Measurements from ENCODE around the gene TRIM63. TPM values are rescaled to one million over a fixed set of nuclear protein-coding genes. Genes with fewer than 3 reads are reported as not detected.
A peak's percentile ranks its signal among the peaks of the same experiment; 100 is the strongest.

Gene TRIM63
- total and polyA plus RNA-seq, 9 of the 15 experiments (the other 6 are each of a cell fraction or from before 2014, with no cell fraction given), result 0.08 to 0.57 (median 0.36) TPM

GRCh38 chr1:26070296-26070962 is 3.0 kb upstream of the TRIM63 start (continued):
- TF ChIP-seq RBFOX2 (IDR thresholded peaks at IDR 0.05; ENCODE audit: low read depth, low read length) (peak; percentile 60), WHSC1 (IDR thresholded peaks at IDR 0.05; ENCODE audit: low read length) (no peak), ZNF592 (IDR thresholded peaks at IDR 0.05) (peak; percentile 97), MED1 (CRISPR knock-in tag; IDR thresholded peaks at IDR 0.05; ENCODE audit: borderline replicate concordance) (no peak), IRF2 (CRISPR knock-in tag; IDR thresholded peaks at IDR 0.05) (no peak), POLR2AphosphoS2 (IDR thresholded peaks at IDR 0.05; ENCODE audit: low read length) (no peak), ZFPM2 (CRISPR knock-in tag; IDR thresholded peaks at IDR 0.05) (no peak), FOXP1 (CRISPR knock-in tag; IDR thresholded peaks at IDR 0.05) (no peak), PTRF (tag; IDR thresholded peaks at IDR 0.05) (no peak), ADNP (tag; IDR thresholded peaks at IDR 0.05) (peak; percentile 87), IRF9 (tag; IDR thresholded peaks at IDR 0.05) (no peak), RFX1 (IDR thresholded peaks at IDR 0.05) (no peak), RBM17 (IDR thresholded peaks at IDR 0.05; ENCODE audit: borderline replicate concordance, low read depth, low read length) (no peak), JUNB (CRISPR knock-in tag; conservative IDR thresholded peaks at IDR 0.05) (peak; percentile 46; the same call in 1 of the 2 replicates), SRF (CRISPR knock-in tag; IDR thresholded peaks at IDR 0.05) (peak in 1 of 2 experiments; percentile 79; a peak in 1 of 4 replicates), PHB2 (IDR thresholded peaks at IDR 0.05; ENCODE audit: low read depth) (peak; percentile 87), CUX1 (CRISPR knock-in tag; IDR thresholded peaks at IDR 0.05) (peak; percentile 88; the same call in 1 of the 2 replicates), SUPT5H (IDR thresholded peaks at IDR 0.05) (no peak), ZZZ3 (IDR thresholded peaks at IDR 0.05) (no peak), SMARCB1 (IDR thresholded peaks at IDR 0.05; ENCODE audit: insufficient read length, low read depth) (no peak)
